Mesenteric fat pad (tissue), 1 donor: ENCODE results near the gene RALB. TPM values are rescaled to one million over a fixed set of nuclear protein-coding genes. Genes with fewer than 3 reads are reported as not detected.

Source experiments
- DNase-seq: peaks from one replicate; pipeline ENCODE4 v3.0.0-alpha.2; 2020; ENCODE audit warnings: low spot score
- total RNA-seq: library from RNA; stranded (reverse); fragmentation: NEBNext Ultra II Directional; extraction: Animal tissue kit (Norgen Biotek cat#: 25700); gene quantifications from one replicate; pipeline ENCODE4 v1.2.1, GENCODE V29; 2021
- donor health status: DM: yes; HTN: yes; CAD: no.

Gene RALB
- total RNA-seq, 1 donor from 2014 or later: 50.8 TPM

DNA sequence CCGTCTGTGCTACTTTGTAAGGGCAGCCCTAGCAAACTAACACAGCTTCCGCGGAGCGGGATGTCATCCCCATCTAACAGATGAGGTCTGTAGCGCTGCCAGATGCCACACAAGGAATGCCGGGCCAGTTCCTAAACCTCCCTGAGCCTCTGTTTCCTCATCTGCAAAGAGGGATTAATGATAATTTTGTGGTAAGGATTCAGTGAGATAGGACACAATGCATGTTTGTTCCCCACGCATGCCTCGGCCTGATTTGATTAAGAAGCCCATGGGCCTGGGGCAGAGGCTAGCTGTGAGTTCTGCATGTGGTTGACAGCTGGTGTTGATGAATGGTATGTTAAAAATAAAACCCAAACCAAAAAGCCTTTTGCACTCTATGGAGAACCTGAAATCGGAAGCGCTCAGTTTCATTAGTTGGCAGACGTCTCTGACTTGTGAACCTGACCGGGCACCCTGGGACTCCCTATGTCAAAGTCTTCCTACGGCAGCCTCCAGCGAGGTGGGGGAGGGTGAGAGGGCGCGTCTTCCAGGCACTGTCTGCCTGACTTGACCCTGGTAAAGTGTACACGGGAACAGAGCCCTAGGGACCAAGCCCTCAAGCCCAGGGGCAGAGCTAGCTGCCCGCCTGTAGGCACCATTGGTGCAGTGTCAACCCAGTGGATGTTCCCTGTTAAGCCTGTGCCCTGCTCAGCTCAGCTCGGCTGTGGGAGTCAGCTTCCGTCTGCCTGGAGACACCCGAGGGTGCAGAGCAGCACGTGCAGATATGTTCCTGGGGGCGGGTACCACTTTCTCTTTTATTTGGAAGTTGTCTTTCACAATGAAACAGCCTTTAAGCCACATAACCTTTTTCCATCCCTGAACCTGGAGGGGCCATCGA, 78.5 kb downstream of the RALB start:
- no peak for DNase-seq

DNA sequence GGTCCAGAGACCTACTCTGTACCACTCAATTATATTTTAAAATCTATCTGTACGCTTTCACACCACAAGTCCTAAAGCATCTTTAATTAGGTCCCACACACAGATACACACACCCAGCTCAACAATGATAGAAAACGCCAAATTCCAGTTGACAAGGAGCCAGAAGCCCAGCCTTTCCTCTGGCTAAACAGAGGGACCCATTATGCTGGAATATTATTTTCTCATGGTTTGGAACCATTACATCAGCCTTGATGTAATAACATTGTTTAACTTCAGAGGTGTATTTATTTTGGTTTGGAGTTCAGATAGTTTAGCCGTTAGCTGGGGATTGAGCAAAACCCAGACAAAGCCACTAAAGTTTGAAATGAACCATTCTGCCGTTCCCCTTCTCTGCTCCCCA, 79.3 kb downstream of the RALB start:
- no peak for DNase-seq

DNA sequence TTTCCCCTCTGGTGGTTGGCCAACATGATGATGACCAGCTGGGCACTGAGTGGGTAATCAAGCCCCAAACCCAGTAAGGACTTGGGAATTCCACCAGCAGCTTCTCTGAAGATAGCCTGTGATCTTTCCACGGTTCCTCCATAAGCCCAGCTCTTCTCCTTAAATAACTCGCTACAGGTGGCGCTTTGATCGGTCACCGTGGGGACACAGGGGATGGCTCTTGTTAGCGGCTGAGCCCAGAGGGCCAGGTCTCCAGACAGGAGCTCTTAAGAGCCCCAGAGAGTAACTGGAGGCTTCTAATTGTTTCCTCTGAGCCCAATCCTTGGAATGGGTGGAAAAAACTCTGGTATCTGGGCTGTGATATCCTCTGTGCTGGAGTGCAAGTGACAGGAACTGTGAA, 79.7 kb downstream of the RALB start:
- DNase-seq: no peak

DNA sequence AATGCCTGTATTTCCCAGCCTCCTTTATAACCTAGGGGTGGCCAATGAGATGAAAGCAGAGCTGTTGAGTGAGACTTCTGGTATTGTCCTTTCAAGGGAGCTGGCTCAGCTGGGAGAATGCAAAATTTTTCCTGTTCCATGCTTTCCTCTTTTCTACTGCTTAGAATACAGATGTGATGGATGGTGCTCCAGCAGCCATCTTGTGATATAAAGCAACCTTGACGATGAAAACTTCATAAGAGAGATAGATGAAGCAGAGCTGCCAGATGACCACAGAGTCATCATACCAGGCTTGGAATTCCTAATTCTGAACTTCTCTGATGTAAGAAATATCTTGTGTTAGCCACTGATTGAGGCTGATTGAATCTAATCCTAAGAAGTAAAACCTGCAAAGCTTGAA, 81.4 kb downstream of the RALB start:
- DNase-seq: no peak

DNA sequence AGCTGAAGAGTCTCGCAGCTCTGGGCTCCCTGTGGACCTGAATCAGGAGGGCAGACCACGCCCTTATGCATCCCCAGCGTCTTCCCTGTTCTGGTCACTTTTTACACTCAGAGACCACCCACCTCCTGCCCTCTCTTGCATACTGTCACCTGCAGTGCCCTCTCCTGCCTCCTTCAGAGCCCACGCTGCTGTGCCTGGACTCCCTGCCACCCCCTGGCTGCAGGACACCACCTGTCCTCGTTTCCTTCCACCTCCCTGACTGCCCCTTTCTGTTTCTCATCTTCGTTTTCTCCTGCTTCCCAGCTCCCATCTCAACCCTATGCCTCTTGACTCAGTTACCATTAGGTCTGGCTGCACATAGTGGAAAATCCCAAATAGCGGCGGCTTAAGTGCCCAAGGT, 84.1 kb downstream of the RALB start:
- DNase-seq: no peak

DNA sequence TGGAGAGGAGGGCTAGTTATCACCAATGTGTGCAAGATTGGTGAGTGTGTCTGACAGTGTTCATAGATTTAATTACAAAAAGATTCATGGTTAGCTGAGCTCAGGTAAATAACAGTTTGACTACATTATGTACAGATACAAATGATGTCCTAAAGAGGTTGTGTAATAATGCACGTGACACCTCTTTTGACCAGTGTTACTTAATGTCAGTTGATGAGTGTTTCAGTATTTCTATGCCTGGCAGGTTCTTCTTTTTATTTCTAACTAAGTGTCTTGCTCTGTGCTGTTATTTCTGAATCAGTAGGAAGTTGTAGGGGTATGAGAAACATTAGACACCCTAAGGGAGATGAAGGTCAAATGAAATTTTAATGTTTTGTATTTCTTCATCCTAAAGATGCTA, 85.4 kb downstream of the RALB start:
- DNase-seq: no peak

DNA sequence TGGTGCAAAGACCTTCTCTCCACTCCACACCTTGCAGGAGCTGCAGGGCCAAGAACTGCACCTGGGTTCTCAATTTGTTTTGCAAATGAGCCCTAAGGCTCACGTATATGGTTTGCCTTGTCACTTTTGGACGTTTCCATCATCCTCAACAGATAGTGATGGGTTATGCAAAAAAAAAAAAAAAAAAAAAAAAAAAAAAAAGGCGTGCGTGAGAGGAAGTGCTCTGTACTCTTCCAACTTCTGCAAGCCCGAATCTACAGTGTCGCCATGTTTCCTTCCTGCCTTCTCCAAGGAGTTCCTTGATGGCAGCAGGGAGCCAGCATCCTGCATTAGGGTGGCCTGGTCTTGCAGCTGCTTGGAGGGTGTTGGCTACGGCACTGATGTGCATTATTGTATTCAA, 89.3 kb downstream of the RALB start:
- DNase-seq: no peak

DNA sequence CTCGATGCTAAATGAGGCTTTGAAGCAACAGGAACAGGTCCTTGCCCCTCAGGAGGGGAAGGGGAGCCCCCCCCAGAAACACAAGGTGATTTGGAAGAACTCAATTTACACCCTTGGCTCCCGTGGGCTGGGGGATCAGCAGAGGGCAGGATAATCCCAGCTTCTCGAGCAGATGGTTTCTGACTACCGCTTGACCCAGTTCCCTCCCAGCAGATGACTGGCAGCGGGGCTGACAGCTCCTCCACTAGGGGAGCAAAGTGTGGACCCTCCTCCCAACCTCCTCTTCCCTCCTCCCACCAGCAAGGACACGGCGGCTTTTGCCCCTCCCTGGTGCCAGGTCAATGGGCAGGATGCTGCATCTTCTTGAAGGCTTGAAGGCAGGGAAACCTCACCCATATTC, 89.8 kb downstream of the RALB start:
- no peak for DNase-seq

DNA sequence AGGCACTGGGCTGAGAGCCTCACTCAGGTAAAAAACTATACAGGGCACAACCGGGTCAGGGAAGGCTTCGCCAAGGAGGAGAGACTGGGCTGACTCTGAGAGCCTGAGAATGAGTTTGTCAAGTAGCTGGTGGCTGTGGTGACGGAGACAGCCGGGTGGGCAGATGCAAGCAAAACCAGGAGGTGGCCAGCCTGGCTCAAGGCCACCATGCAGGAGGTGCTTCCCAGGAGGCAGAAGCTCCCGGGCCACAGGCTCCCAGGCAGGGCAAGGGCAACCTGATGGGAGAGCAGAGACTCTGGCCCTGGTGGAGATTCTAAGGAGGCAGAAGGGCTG, 90.4 kb downstream of the RALB start:
- no peak for DNase-seq

DNA sequence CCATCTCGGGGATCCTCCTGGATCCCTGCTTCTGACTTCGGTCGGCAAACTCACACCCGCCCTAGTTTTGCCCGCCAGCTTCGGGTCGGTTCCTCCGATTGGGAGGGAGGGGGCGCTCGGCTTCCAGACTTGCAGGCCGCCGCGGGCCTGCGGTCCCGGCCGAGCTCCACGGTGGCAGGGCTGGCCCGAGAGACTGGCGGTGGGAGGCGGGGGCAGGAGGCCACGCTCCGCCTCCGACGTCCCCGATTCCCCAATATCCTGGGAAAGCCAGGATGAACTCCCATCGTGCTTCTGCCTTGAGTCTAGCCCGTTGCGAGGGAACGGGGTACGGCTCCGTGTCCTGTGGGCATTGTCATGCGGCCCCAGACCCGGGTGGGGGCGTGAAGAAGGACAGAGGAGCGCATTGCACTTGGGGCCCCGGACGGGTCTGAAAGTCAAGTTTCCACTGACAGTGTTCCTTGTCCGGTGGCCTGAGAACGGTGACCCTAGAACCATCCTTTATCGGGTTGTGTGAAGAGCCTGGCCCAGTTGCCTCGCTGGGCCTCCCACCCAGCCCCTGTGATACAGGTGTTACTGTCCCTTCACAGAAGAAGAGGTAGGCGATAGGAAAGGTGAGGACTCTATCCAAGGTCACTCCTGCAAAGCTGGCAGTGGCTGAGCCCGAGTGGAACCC, 90.9 kb downstream of the RALB start:
- peak; percentile 95 for DNase-seq

Other genes starting within 250 kb of the RALB start
- 13.3 TPM for gene EPB41L5, start 239.8 kb upstream of the RALB start, total RNA-seq
- 20.4 TPM for gene TMEM185B, start 29.5 kb upstream of the RALB start, total RNA-seq
- gene INHBB, start 93.3 kb downstream of the RALB start, total RNA-seq: 54.8 TPM